GM23338 (cell line): ENCODE data around the gene ADGRL3. TPM values are rescaled to one million over a fixed set of nuclear protein-coding genes. Genes with fewer than 3 reads are reported as not detected.

Experiments used
- ATAC-seq: fragments of 200-7000 bp; cut with Tn5 transposase; 3 replicates; pipeline ENCODE4 v1.9.1; 2020
- DNase-seq: peaks from one replicate; pipeline ENCODE4 v3.0.0-alpha.2; 2015; ENCODE audit warnings: low spot score
- H2AFZ ChIP-seq: fragments of 200-600 bp; sonication (generic); 2 replicates; pipeline ENCODE4 v1.8.0; 2016; ENCODE audit warnings: antibody characterized with exemption, mild to moderate bottlenecking, moderate library complexity
- H3F3A ChIP-seq: fragments of 200-600 bp; sonication (generic); replicated peaks from 2 replicates; pipeline ENCODE4 v1.8.0; 2017; ENCODE audit warnings: antibody characterized with exemption, mixed run types, low read depth
- H3K27ac ChIP-seq: fragments of 200-600 bp; sonication (generic); 2 replicates; pipeline ENCODE4 v1.6.1; 2016; ENCODE audit warnings: low read depth
- H3K27me3 ChIP-seq: fragments of 200-600 bp; sonication (generic); 2 replicates; pipeline ENCODE4 v1.8.0; 2016; ENCODE audit warnings: mild to moderate bottlenecking, mixed run types, moderate library complexity; ENCODE audit not compliant: insufficient read depth
- H3K36me3 ChIP-seq: fragments of 200-600 bp; sonication (generic); 2 replicates; pipeline ENCODE4 v1.8.0; 2016; ENCODE audit warnings: mild to moderate bottlenecking; ENCODE audit not compliant: insufficient read depth
- H3K4me1 ChIP-seq: fragments of 200-600 bp; sonication (generic); 2 replicates; pipeline ENCODE4 v1.8.0; 2016; ENCODE audit warnings: mild to moderate bottlenecking, moderate library complexity; ENCODE audit not compliant: insufficient read depth
- H3K4me2 ChIP-seq: fragments of 200-600 bp; sonication (generic); 2 replicates; pipeline ENCODE4 v1.7.1; 2017; ENCODE audit warnings: mixed run types
- H3K4me3 ChIP-seq: fragments of 200-600 bp; sonication (generic); 2 replicates; pipeline ENCODE4 v1.6.1; 2016; ENCODE audit warnings: mixed run types
- H3K79me2 ChIP-seq: fragments of 200-600 bp; sonication (generic); replicated peaks from 2 replicates; pipeline ENCODE4 v1.8.0; 2017; ENCODE audit warnings: mild to moderate bottlenecking; ENCODE audit not compliant: insufficient read depth
- H3K9me2 ChIP-seq: fragments of 200-600 bp; sonication (generic); 2 replicates; pipeline ENCODE4 v1.8.0; 2017; ENCODE audit not compliant: insufficient read depth
- H4K20me1 ChIP-seq: fragments of 200-600 bp; sonication (generic); replicated peaks from 2 replicates; pipeline ENCODE4 v1.8.0; 2017; ENCODE audit warnings: mild to moderate bottlenecking; ENCODE audit not compliant: insufficient read depth
- H3K27ac Mint-ChIP-seq: 2 replicates; pipeline ENCODE4 v1.8.0; 2020; ENCODE audit warnings: inconsistent platforms, mild to moderate bottlenecking, moderate library complexity, mixed read lengths
- H3K27me3 Mint-ChIP-seq: 3 replicates; pipeline ENCODE4 v1.8.0; 2022; ENCODE audit warnings: low read depth, mild to moderate bottlenecking, moderate library complexity, mixed read lengths, inconsistent platforms; ENCODE audit not compliant: insufficient read depth, poor library complexity
- H3K36me3 Mint-ChIP-seq: 3 replicates; pipeline ENCODE4 v1.8.0; 2021; ENCODE audit warnings: low read depth, mild to moderate bottlenecking, inconsistent platforms, moderate library complexity, mixed read lengths
- H3K4me1 Mint-ChIP-seq: 3 replicates; pipeline ENCODE4 v1.8.0; 2020; ENCODE audit warnings: mild to moderate bottlenecking, inconsistent platforms, mixed read lengths
- H3K4me3 Mint-ChIP-seq: 3 replicates; pipeline ENCODE4 v1.8.0; 2021; ENCODE audit warnings: moderate library complexity, mild to moderate bottlenecking, inconsistent platforms, mixed read lengths
- H3K9me3 Mint-ChIP-seq: 3 replicates; pipeline ENCODE4 v1.8.0; 2020; ENCODE audit warnings: moderate library complexity, mild to moderate bottlenecking, inconsistent platforms, mixed read lengths
- CREB1 ChIP-seq: fragments of 250-450 bp; sonication (Bioruptor Pico); IDR thresholded peaks from 2 replicates; pipeline ENCODE4 v1.5.0; 2020; ENCODE audit warnings: low read depth, mild to moderate bottlenecking, moderate library complexity
- EZH2 ChIP-seq: fragments of 200-600 bp; sonication (generic); IDR thresholded peaks from one replicate; pipeline ENCODE4 v1.8.0; 2017; ENCODE audit warnings: antibody characterized with exemption, mild to moderate bottlenecking, low read depth; ENCODE audit not compliant: unreplicated experiment
- EZH2phosphoT487 ChIP-seq: fragments of 200-600 bp; sonication (generic); IDR thresholded peaks from one replicate; pipeline ENCODE4 v1.8.1; 2018; ENCODE audit warnings: antibody characterized with exemption; ENCODE audit not compliant: unreplicated experiment
- JUNB ChIP-seq: IDR thresholded peaks from one replicate; pipeline ENCODE4 v1.6.1; 2016; ENCODE audit warnings: antibody characterized with exemption; ENCODE audit not compliant: unreplicated experiment
- NANOG ChIP-seq: IDR thresholded peaks from 2 replicates; pipeline ENCODE4 v1.6.1; 2016; ENCODE audit warnings: antibody characterized with exemption, borderline replicate concordance
- POLR2AphosphoS5 ChIP-seq: IDR thresholded peaks from 2 replicates; pipeline ENCODE4 v1.6.1; 2016; ENCODE audit warnings: antibody characterized with exemption, low read depth
- STAT1 ChIP-seq: IDR thresholded peaks from one replicate; pipeline ENCODE4 v1.6.1; 2016; ENCODE audit warnings: antibody characterized with exemption; ENCODE audit not compliant: unreplicated experiment
- ZNF114 ChIP-seq: fragments of 250-450 bp; sonication (Bioruptor Pico); IDR thresholded peaks from 2 replicates; pipeline ENCODE4 v1.5.0; 2020; ENCODE audit warnings: mild to moderate bottlenecking, moderate library complexity
- ZNF331 ChIP-seq: fragments of 250-450 bp; sonication (Bioruptor Pico); IDR thresholded peaks from 2 replicates; pipeline ENCODE4 v1.5.0; 2020; ENCODE audit warnings: low read depth, mild to moderate bottlenecking, moderate library complexity
- polyA plus RNA-seq: library from polyadenylated mRNA; unstranded; fragments of >200 nt; fragmentation: Nextera tagmentation; extraction: Ambion mirVana; gene quantifications from 2 replicates; pipeline ENCODE4 v1.2.1, GENCODE V29; 2016
- total RNA-seq: library from RNA; depleted of rRNA; stranded (reverse); fragments of >200 nt; shearing (Covaris generic); gene quantifications from 2 replicates; pipeline ENCODE4 v1.2.3, GENCODE V29; 2014
- TF ChIP-seq, protein P1 (sequence below), 2 experiments: fragments of 200-600 bp in 1 of 2; sonication (generic) in 1 of 2; conservative IDR thresholded peaks; 2 replicates each; pipeline versions ENCODE4 v1.5.1 to v1.6.1; 2016 to 2017; ENCODE audit warnings: antibody characterized with exemption in 2 of 2, low read depth in 2 of 2, mild to moderate bottlenecking in 2 of 2, moderate library complexity in 1 of 2
- TF ChIP-seq, protein P2 (sequence below): IDR thresholded peaks from one replicate; pipeline ENCODE4 v1.6.1; 2018; ENCODE audit warnings: antibody characterized with exemption; ENCODE audit not compliant: unreplicated experiment
- TF ChIP-seq, protein P3 (sequence below): IDR thresholded peaks from 2 replicates; pipeline ENCODE4 v1.6.1; 2016; ENCODE audit warnings: antibody characterized with exemption
- TF ChIP-seq, protein P4 (sequence below): fragments of 250-450 bp; sonication (Bioruptor Pico); IDR thresholded peaks from 2 replicates; pipeline ENCODE4 v1.5.0; 2020; ENCODE audit warnings: mild to moderate bottlenecking, moderate library complexity

ADGRL3 gene
- total and polyA plus RNA-seq, 2 experiments from 2014 or later: 9.7 to 16.5 TPM

DNA sequence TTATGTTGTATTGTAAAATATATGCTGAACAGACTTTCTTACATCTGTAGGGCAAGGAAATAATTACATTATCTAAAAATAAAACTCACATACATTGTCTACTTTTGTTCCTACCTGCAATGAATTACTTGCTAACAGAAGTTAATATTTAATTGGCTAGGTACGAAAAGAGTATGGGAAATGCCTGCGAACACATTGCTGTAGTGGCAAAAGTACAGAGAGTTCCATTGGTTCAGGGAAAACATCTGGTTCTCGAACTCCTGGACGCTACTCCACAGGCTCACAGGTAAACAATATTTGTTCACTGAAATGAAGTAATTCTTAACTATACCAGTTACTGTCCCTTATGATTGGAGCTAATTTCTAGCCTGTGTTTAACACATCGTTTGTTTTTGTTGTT, 837.4 kb downstream of the ADGRL3 start:
- H3K4me3 ChIP-seq: no peak overlapping the region
- no peaks in the 10 kb centered on the region for H3F3A ChIP-seq
- no peak for DNase-seq
- H3K79me2 ChIP-seq: no peaks in the 10 kb centered on the region
- H3K36me3 Mint-ChIP-seq: no peaks in the 10 kb centered on the region
- no peaks in the 10 kb centered on the region for H3K4me1 ChIP-seq
- H3K27ac ChIP-seq: no peak overlapping the region
- H3K27me3 ChIP-seq: no peaks in the 10 kb centered on the region
- H3K9me3 Mint-ChIP-seq: no peaks in the 10 kb centered on the region
- no peaks in the 10 kb centered on the region for H3K36me3 ChIP-seq
- no peaks in the 10 kb centered on the region for H3K9me2 ChIP-seq
- no peak overlapping the region for H2AFZ ChIP-seq
- H3K27ac Mint-ChIP-seq: peak overlapping the region; percentile 34; the same call in 1 of the 2 replicates
- no peaks in the 10 kb centered on the region for H3K4me1 Mint-ChIP-seq
- TF ChIP-seq CREB1 (CRISPR knock-in tag) (no peak), ZNF114 (CRISPR knock-in tag) (no peak), ZNF331 (no peak), NANOG (no peak), EZH2phosphoT487 (no peak), POLR2AphosphoS5 (no peak), JUNB (no peak), EZH2 (no peak), STAT1 (no peak)
- TF ChIP-seq, protein P1, sequence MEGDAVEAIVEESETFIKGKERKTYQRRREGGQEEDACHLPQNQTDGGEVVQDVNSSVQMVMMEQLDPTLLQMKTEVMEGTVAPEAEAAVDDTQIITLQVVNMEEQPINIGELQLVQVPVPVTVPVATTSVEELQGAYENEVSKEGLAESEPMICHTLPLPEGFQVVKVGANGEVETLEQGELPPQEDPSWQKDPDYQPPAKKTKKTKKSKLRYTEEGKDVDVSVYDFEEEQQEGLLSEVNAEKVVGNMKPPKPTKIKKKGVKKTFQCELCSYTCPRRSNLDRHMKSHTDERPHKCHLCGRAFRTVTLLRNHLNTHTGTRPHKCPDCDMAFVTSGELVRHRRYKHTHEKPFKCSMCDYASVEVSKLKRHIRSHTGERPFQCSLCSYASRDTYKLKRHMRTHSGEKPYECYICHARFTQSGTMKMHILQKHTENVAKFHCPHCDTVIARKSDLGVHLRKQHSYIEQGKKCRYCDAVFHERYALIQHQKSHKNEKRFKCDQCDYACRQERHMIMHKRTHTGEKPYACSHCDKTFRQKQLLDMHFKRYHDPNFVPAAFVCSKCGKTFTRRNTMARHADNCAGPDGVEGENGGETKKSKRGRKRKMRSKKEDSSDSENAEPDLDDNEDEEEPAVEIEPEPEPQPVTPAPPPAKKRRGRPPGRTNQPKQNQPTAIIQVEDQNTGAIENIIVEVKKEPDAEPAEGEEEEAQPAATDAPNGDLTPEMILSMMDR (conservative IDR thresholded peaks at IDR 0.05; ENCODE audit: low read depth in 2 of 2): no peak
- TF ChIP-seq, protein P2, sequence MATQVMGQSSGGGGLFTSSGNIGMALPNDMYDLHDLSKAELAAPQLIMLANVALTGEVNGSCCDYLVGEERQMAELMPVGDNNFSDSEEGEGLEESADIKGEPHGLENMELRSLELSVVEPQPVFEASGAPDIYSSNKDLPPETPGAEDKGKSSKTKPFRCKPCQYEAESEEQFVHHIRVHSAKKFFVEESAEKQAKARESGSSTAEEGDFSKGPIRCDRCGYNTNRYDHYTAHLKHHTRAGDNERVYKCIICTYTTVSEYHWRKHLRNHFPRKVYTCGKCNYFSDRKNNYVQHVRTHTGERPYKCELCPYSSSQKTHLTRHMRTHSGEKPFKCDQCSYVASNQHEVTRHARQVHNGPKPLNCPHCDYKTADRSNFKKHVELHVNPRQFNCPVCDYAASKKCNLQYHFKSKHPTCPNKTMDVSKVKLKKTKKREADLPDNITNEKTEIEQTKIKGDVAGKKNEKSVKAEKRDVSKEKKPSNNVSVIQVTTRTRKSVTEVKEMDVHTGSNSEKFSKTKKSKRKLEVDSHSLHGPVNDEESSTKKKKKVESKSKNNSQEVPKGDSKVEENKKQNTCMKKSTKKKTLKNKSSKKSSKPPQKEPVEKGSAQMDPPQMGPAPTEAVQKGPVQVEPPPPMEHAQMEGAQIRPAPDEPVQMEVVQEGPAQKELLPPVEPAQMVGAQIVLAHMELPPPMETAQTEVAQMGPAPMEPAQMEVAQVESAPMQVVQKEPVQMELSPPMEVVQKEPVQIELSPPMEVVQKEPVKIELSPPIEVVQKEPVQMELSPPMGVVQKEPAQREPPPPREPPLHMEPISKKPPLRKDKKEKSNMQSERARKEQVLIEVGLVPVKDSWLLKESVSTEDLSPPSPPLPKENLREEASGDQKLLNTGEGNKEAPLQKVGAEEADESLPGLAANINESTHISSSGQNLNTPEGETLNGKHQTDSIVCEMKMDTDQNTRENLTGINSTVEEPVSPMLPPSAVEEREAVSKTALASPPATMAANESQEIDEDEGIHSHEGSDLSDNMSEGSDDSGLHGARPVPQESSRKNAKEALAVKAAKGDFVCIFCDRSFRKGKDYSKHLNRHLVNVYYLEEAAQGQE: no peak
- TF ChIP-seq, protein P3, sequence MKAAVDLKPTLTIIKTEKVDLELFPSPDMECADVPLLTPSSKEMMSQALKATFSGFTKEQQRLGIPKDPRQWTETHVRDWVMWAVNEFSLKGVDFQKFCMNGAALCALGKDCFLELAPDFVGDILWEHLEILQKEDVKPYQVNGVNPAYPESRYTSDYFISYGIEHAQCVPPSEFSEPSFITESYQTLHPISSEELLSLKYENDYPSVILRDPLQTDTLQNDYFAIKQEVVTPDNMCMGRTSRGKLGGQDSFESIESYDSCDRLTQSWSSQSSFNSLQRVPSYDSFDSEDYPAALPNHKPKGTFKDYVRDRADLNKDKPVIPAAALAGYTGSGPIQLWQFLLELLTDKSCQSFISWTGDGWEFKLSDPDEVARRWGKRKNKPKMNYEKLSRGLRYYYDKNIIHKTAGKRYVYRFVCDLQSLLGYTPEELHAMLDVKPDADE: no peak
- TF ChIP-seq, protein P4, sequence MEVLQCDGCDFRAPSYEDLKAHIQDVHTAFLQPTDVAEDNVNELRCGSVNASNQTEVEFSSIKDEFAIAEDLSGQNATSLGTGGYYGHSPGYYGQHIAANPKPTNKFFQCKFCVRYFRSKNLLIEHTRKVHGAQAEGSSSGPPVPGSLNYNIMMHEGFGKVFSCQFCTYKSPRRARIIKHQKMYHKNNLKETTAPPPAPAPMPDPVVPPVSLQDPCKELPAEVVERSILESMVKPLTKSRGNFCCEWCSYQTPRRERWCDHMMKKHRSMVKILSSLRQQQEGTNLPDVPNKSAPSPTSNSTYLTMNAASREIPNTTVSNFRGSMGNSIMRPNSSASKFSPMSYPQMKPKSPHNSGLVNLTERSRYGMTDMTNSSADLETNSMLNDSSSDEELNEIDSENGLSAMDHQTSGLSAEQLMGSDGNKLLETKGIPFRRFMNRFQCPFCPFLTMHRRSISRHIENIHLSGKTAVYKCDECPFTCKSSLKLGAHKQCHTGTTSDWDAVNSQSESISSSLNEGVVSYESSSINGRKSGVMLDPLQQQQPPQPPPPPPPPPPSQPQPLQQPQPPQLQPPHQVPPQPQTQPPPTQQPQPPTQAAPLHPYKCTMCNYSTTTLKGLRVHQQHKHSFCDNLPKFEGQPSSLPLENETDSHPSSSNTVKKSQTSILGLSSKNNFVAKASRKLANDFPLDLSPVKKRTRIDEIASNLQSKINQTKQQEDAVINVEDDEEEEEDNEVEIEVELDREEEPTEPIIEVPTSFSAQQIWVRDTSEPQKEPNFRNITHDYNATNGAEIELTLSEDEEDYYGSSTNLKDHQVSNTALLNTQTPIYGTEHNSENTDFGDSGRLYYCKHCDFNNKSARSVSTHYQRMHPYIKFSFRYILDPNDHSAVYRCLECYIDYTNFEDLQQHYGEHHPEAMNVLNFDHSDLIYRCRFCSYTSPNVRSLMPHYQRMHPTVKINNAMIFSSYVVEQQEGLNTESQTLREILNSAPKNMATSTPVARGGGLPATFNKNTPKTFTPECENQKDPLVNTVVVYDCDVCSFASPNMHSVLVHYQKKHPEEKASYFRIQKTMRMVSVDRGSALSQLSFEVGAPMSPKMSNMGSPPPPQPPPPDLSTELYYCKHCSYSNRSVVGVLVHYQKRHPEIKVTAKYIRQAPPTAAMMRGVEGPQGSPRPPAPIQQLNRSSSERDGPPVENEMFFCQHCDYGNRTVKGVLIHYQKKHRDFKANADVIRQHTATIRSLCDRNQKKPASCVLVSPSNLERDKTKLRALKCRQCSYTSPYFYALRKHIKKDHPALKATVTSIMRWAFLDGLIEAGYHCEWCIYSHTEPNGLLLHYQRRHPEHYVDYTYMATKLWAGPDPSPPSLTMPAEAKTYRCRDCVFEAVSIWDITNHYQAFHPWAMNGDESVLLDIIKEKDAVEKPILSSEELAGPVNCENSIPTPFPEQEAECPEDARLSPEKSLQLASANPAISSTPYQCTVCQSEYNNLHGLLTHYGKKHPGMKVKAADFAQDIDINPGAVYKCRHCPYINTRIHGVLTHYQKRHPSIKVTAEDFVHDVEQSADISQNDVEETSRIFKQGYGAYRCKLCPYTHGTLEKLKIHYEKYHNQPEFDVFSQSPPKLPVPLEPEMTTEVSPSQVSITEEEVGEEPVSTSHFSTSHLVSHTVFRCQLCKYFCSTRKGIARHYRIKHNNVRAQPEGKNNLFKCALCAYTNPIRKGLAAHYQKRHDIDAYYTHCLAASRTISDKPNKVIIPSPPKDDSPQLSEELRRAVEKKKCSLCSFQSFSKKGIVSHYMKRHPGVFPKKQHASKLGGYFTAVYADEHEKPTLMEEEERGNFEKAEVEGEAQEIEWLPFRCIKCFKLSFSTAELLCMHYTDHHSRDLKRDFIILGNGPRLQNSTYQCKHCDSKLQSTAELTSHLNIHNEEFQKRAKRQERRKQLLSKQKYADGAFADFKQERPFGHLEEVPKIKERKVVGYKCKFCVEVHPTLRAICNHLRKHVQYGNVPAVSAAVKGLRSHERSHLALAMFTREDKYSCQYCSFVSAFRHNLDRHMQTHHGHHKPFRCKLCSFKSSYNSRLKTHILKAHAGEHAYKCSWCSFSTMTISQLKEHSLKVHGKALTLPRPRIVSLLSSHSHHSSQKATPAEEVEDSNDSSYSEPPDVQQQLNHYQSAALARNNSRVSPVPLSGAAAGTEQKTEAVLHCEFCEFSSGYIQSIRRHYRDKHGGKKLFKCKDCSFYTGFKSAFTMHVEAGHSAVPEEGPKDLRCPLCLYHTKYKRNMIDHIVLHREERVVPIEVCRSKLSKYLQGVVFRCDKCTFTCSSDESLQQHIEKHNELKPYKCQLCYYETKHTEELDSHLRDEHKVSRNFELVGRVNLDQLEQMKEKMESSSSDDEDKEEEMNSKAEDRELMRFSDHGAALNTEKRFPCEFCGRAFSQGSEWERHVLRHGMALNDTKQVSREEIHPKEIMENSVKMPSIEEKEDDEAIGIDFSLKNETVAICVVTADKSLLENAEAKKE: no peak
- H3K27me3 Mint-ChIP-seq: no peaks in the 10 kb centered on the region
- H3K4me2 ChIP-seq: no peak overlapping the region
- ATAC-seq: no peak
- no peak overlapping the region for H3K4me3 Mint-ChIP-seq
- no peaks in the 10 kb centered on the region for H4K20me1 ChIP-seq
